Stimulated activated effector memory CD8-positive, alpha-beta T cell treated with anti-CD3 and anti-CD28 coated beads, Interleukin-12 subunit alpha, Interleukin-12 subunit beta, amount 100 ng/mL, for 72 hours (primary cell): ENCODE results near the gene DISP1.

Source experiments
- ATAC-seq: fragments of 150-1000 bp; cut with Tn5 transposase; 2 replicates; pipeline ENCODE4 v1.10.0; 2021
- DNase-seq, 2 donors: peaks; one replicate each; pipeline ENCODE4 v3.0.0; 2021 to 2022; ENCODE audit warnings: low spot score in 2 of 2
- H3K27ac Mint-ChIP-seq: one replicate; pipeline ENCODE4 v1.8.0; 2022; ENCODE audit warnings: mild to moderate bottlenecking, mixed read lengths
- H3K36me3 Mint-ChIP-seq: one replicate; pipeline ENCODE4 v1.8.0; 2022; ENCODE audit warnings: mild to moderate bottlenecking, mixed read lengths
- H3K4me1 Mint-ChIP-seq: one replicate; pipeline ENCODE4 v1.8.0; 2022; ENCODE audit warnings: mixed read lengths
- H3K4me3 Mint-ChIP-seq: one replicate; pipeline ENCODE4 v1.8.0; 2022; ENCODE audit warnings: mild to moderate bottlenecking, mixed read lengths
- H3K9me3 Mint-ChIP-seq: one replicate; pipeline ENCODE4 v1.8.0; 2022; ENCODE audit warnings: mixed read lengths

The DISP1 gene, protein sequence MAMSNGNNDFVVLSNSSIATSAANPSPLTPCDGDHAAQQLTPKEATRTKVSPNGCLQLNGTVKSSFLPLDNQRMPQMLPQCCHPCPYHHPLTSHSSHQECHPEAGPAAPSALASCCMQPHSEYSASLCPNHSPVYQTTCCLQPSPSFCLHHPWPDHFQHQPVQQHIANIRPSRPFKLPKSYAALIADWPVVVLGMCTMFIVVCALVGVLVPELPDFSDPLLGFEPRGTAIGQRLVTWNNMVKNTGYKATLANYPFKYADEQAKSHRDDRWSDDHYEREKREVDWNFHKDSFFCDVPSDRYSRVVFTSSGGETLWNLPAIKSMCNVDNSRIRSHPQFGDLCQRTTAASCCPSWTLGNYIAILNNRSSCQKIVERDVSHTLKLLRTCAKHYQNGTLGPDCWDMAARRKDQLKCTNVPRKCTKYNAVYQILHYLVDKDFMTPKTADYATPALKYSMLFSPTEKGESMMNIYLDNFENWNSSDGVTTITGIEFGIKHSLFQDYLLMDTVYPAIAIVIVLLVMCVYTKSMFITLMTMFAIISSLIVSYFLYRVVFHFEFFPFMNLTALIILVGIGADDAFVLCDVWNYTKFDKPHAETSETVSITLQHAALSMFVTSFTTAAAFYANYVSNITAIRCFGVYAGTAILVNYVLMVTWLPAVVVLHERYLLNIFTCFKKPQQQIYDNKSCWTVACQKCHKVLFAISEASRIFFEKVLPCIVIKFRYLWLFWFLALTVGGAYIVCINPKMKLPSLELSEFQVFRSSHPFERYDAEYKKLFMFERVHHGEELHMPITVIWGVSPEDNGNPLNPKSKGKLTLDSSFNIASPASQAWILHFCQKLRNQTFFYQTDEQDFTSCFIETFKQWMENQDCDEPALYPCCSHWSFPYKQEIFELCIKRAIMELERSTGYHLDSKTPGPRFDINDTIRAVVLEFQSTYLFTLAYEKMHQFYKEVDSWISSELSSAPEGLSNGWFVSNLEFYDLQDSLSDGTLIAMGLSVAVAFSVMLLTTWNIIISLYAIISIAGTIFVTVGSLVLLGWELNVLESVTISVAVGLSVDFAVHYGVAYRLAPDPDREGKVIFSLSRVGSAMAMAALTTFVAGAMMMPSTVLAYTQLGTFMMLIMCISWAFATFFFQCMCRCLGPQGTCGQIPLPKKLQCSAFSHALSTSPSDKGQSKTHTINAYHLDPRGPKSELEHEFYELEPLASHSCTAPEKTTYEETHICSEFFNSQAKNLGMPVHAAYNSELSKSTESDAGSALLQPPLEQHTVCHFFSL (N-terminal part only)

DNA sequence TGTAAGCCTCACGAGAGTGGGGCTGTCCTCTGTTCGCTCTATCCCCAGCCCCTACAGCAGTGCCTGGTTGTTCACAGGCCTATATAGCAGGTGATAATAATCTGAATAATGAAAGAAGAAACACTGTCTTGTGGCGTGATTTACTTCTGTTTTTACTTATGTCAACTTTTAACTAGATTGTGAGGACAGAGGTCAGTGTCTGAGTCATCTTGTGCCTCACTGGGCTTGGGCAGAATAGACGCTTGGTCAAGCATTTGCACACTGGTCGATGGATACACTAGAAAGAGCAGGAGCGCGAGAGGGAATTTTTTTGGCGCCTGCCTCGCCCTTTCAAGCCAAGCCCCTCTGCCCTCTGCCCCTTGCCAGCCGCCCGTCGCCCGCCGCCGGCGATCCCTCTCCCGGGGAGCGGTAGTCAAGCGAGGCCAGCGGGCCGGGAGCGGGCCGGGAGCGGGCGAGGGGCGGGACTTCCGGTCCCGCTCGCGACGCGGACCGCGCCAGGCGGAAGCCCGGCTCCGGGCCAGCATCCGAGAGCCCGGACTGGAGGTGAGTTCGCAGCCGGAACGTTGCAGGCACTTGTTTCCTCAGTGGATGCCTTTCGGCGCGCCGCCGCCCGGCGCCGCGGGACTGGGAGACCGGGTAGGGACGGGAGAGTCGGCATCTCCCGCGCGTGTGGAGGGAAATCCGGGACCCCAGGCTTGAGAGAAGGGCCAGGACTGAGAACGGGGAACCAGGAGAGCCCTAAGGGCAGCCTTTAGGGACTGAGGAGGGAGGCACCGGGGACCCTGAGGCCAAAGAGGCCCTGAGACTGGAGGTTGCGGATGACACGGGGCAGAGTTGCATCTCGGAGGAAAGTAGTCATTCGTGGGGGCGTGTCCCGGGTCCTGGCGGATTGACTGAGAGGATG lies at the start of gene DISP1:
TSS of gene DISP1 (plus strand) at position 504 of the 904 bp plus-strand sequence. CDS start 127,785 bp downstream, outside the sequence.
- Mint-ChIP-seq H3K36me3 (peaks cover 4% of the 10 kb centered on the region), H3K4me1 (peaks cover 22% of the 10 kb centered on the region), H3K27ac (peak within 1 kb of the TSS; percentile 97), H3K4me3 (peak within 1 kb of the TSS; percentile 91), H3K9me3 (peaks cover 3% of the 10 kb centered on the region)
- ATAC-seq: peak; percentile 94
- peak; percentile 56 to 84 for DNase-seq

DNA sequence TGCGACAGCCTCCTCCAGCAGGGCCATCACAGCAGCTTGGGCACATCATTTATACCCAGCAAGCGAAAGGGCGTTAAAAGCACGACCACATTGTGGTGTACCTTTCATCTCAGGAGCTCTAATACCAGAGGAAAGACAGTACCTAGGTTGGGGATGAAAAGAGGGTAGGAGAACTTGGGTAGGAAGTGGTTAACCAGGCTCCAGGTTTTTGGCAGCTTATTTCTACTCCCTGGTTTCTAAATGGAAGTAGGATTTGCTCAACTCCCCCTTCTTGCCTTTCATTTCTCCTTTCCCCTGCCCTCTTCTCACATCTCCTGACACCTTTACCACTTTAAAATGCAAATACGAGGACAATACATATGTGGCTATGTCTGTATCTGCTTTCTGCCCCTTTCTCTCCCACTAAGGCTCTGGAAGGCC lies 47.7 kb upstream of the DISP1 start:
- Mint-ChIP-seq H3K27ac (no peak overlapping the region), H3K36me3 (no peaks in the 10 kb centered on the region), H3K4me3 (no peak overlapping the region), H3K4me1 (no peaks in the 10 kb centered on the region), H3K9me3 (peaks cover 12% of the 10 kb centered on the region)
- ATAC-seq: no peak
- DNase-seq: no peak

DNA sequence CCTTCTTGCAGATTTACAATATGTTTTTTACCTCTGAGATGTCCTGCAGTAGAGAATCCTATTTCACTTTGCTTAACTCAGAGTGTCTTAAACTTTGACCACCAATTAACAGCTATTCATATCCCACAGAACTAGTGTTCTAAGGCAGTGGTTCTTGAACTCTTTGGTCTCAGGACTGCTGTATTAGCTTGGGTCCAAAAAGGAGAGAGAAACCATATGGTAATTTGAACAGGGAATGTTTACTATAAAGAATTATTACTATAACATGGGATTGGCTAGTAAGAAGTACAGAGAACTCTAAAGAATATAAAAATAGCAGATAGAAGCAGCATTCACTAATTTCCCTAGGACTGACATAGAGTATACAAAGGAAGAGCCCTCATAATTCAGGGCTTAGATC lies 46.2 kb upstream of the DISP1 start:
- Mint-ChIP-seq H3K27ac (no peak overlapping the region), H3K9me3 (peaks cover 11% of the 10 kb centered on the region), H3K4me3 (no peak overlapping the region), H3K4me1 (peaks cover 12% of the 10 kb centered on the region), H3K36me3 (no peaks in the 10 kb centered on the region)
- no peak for DNase-seq
- no peak for ATAC-seq

DNA sequence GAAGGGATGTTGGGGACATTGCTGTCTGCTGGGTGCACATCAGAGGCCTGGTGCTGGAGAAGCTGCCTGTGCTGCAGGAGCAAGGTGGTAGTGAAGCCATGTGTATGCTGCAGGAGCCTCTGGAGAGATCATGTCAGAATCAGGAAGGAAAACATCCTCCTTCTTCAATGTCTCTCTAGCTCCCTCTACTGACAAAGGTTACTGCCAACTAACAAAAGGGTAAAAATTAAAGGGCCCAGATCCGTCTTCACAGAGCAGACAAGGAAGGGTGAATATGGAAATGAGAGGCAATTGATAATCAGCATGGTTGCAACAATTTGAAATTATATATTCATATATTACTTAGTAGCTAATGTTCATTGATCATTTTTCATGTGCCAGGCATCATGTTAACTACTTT lies 45.7 kb upstream of the DISP1 start:
- no peak overlapping the region for H3K4me3 Mint-ChIP-seq
- H3K27ac Mint-ChIP-seq: no peak overlapping the region
- peaks cover 11% of the 10 kb centered on the region for H3K9me3 Mint-ChIP-seq
- no peaks in the 10 kb centered on the region for H3K36me3 Mint-ChIP-seq
- H3K4me1 Mint-ChIP-seq: peaks cover 12% of the 10 kb centered on the region
- no peak for DNase-seq
- no peak for ATAC-seq

DNA sequence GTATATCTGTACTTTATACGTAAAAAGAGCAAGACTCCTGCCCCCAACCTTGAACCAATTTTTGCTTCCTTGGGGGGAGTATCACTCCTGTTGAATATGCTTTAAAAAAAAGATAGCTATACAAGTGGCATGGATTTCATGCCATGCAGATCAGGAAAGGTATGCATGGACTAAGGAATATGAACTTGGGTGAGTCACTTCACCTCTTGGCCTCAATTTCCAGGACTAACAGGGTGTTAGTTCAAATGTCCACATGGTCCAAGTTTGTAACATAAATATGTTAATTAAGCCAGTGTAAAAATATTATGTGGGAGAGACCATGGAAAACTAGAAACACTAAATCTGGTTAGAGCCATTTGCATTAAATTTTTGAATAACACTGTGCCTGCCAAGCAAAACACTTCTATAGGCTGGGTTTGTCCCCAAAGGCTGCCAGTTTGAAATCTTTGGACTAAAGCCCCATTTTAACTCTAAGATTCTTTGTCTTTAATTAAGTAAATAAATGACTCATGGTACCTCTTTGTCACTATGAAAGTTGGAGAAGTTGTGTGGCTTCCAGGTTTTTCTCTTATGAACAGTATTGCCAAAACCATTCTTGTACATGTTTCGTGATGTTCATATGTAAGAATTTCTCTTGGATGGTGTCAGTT lies 44.7 kb upstream of the DISP1 start:
- Mint-ChIP-seq H3K4me3 (no peak overlapping the region), H3K36me3 (no peaks in the 10 kb centered on the region), H3K4me1 (peaks cover 12% of the 10 kb centered on the region), H3K9me3 (peaks cover 11% of the 10 kb centered on the region), H3K27ac (no peak overlapping the region)
- DNase-seq (no peak), ATAC-seq (no peak)

DNA sequence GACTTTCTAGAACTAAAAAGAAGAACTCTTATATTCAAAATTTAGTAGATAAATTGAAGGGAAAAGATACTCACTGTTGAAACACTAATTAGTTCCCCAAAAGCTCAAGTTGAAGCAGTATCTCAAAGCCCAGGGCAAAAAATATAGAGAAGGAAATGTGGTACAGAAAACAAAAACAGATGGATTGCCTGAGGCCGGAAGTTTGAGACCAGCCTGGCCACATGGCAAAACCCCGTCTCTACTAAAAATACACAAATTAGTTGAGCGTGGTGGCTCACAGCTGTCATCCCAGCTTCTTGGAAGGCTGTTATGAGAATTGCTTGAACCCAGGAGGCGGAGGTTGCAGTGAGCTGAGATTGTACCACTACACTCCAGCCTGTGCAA lies 41.9 kb upstream of the DISP1 start:
- ATAC-seq (peak; percentile 85), DNase-seq (no peak)
- Mint-ChIP-seq H3K4me1 (peaks cover 12% of the 10 kb centered on the region), H3K4me3 (peak overlapping the region; percentile 14), H3K36me3 (no peaks in the 10 kb centered on the region), H3K27ac (peak overlapping the region; percentile 58), H3K9me3 (peaks cover 10% of the 10 kb centered on the region)

DNA sequence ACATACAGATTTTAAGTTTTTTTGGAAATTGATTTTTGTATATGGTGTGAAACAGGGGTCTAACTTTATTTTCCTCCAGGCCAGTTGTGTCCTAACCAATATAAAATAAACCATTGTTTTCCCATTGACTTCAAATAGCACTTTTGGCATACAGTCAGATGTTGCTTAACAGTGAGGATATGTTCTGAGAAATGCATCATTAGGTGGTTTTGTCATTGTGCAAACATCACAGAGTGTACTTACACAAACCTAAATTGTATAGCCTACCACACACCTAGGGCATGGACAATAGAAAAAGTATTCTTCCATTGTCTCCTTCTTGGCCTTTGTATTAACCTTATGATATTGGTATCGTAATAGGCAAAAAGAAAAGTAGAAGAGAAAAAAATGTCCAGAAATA lies 37.4 kb upstream of the DISP1 start:
- DNase-seq: no peak
- no peaks in the 10 kb centered on the region for H3K9me3 Mint-ChIP-seq

DNA sequence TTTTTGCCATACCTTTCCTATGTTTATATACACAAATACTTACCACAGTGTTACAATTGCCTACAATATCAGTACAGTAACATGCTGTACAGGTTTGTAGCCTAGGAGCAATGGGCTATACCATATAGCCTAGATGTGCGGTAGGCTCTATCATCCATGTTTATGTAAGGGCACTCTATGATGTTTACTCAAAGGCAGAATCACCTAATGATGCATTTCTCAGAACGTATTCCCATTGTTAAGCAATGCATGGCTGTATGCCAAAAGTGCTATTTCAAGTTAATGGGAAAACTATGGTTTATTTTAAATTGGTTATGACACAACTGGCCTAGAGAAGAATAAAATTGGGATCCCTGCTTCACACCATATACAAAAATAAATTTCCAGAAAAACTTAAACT lies 36.9 kb upstream of the DISP1 start:
- H3K4me3 Mint-ChIP-seq: no peak overlapping the region
- ATAC-seq (no peak), DNase-seq (no peak)
- H3K36me3 Mint-ChIP-seq: no peaks in the 10 kb centered on the region
- H3K4me1 Mint-ChIP-seq: peaks cover 6% of the 10 kb centered on the region
- H3K9me3 Mint-ChIP-seq: no peaks in the 10 kb centered on the region
- H3K27ac Mint-ChIP-seq: no peak overlapping the region

More for the DNA sequence above, 37.4 kb upstream of the DISP1 start:
- no peak for ATAC-seq
- Mint-ChIP-seq H3K27ac (no peak overlapping the region), H3K4me1 (peaks cover 12% of the 10 kb centered on the region), H3K36me3 (no peaks in the 10 kb centered on the region), H3K4me3 (no peak overlapping the region)

DNA sequence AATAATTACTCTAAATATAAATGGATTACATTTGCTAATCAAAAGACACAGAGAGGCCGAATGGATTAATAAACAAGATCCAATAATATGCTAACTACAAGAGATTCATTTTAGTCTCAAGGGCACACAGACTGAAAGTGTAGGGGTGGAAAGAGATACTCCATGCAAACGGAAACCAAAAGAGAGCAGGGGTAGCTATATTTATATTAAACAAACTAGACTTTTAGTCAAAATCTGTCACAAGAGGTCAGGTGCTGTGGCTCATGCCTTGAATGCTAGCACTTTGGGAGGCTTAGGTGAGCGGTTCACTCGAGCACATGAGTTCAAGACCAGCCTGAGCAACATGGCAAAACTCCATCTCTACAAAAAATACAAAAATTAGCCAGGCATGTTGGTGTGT lies 33.6 kb upstream of the DISP1 start:
- DNase-seq: no peak
- ATAC-seq: no peak
- H3K27ac Mint-ChIP-seq: no peak overlapping the region
- H3K36me3 Mint-ChIP-seq: no peaks in the 10 kb centered on the region
- no peaks in the 10 kb centered on the region for H3K9me3 Mint-ChIP-seq
- H3K4me3 Mint-ChIP-seq: no peak overlapping the region
- H3K4me1 Mint-ChIP-seq: no peaks in the 10 kb centered on the region

DNA sequence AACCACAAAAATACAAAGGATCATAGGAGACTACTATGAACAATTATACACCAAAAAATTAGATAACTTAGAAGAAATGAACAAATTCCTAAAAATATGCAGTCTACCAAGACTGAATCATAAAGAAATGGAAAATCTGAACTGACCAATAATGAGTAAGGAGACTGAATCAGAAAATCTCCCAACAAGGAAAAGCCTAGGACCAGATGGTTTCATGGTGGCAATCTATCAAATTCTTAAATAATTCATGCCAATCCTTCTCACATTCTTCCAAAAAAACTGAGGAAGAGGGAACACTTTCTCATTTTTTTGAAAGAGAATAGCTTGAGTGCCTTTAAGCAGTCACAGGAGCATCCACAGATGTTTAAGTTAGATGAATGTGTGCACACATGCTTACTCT lies 31.8 kb upstream of the DISP1 start:
- Mint-ChIP-seq H3K4me3 (no peak overlapping the region), H3K36me3 (no peaks in the 10 kb centered on the region)

DNA sequence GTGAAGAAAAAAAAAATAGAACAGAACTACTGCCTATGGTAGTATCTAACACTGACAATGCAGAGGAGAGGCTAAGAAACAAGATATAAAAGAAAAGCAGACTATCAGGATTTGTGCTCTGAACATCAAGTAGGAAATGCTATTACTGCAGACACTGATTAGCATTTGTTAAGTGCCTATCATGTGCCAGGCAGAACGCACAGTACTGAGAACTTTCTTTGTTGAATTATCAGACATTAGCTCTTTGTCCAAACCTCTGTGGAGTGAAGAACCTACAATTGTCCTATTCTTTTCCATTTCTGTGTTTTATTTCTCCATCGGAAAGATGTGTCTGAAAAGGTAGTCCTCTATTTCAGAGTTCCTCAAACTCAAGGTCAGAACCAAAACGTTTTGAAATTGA lies 30.5 kb upstream of the DISP1 start:
- H3K27ac Mint-ChIP-seq: no peak overlapping the region
- H3K9me3 Mint-ChIP-seq: no peaks in the 10 kb centered on the region
- H3K4me3 Mint-ChIP-seq: no peak overlapping the region
- no peaks in the 10 kb centered on the region for H3K4me1 Mint-ChIP-seq
- no peak for ATAC-seq
- no peaks in the 10 kb centered on the region for H3K36me3 Mint-ChIP-seq
- no peak for DNase-seq

More for the DNA sequence above, 31.8 kb upstream of the DISP1 start:
- no peak overlapping the region for H3K27ac Mint-ChIP-seq
- H3K9me3 Mint-ChIP-seq: no peaks in the 10 kb centered on the region
- DNase-seq (no peak), ATAC-seq (no peak)
- no peaks in the 10 kb centered on the region for H3K4me1 Mint-ChIP-seq

DNA sequence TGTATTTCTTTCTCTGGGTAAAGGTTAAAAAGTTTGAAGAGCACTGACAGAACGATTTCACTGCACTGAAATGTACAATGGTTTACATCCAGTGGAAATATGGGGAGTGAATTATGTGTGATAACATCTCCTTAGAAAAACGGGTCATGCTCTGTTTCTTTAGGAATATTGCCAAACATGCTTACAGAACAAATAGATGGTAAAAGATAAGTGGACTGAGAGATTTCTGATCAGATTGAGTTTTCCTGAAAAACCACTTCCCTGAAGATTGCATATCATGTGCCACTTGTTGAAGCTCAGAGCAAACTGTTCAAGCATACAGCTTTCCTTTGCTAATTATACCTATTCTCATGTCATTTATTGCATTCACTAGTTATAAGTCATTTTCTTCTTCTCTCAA lies 29.9 kb upstream of the DISP1 start:
- no peak overlapping the region for H3K4me3 Mint-ChIP-seq
- ATAC-seq: no peak
- no peaks in the 10 kb centered on the region for H3K9me3 Mint-ChIP-seq
- peaks cover 2% of the 10 kb centered on the region for H3K4me1 Mint-ChIP-seq
- H3K27ac Mint-ChIP-seq: no peak overlapping the region
- H3K36me3 Mint-ChIP-seq: no peaks in the 10 kb centered on the region
- no peak for DNase-seq

DNA sequence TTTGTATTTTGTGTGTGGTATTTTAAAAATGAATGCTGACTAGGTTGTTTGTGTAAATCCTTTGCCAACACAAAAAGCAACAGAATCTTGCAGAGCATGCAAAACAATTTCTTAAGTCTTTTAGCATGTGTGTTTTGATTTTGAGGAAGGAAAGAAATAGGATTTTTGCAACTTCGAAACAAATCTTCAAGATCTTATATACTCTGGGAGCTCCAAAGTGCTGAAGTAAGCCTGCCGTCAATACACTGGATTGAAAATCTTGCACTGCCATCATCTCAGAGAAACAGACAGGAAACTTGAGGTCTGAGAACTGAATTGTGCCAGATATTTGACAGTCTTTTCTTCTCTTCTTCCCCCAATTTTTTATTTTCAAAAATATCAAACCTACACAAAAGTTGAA lies 29.3 kb upstream of the DISP1 start:
- no peak overlapping the region for H3K4me3 Mint-ChIP-seq
- no peak overlapping the region for H3K27ac Mint-ChIP-seq
- H3K36me3 Mint-ChIP-seq: no peaks in the 10 kb centered on the region
- DNase-seq: no peak
- no peak for ATAC-seq
- H3K4me1 Mint-ChIP-seq: peaks cover 8% of the 10 kb centered on the region
- H3K9me3 Mint-ChIP-seq: peaks cover 3% of the 10 kb centered on the region

DNA sequence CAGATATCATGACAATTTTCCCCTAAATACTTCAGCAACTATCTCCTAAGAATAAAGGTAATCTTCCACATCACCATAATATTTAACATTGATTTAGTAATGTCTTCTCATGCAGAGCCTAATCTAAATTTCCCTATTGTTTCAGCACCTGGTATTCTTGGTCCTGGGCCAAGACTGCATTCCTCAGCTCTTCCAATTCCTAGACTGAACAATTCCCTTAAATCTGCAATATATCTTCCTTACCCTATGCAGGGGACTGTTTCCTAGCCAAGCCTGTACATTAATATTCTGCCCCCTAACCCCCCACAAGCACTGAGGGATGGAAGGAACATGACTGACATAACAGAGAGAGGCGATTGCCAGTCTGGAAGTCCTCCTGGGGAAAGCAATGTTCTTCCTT lies 28.7 kb upstream of the DISP1 start:
- Mint-ChIP-seq H3K27ac (no peak overlapping the region), H3K9me3 (peaks cover 4% of the 10 kb centered on the region), H3K4me3 (no peak overlapping the region), H3K4me1 (peaks cover 11% of the 10 kb centered on the region), H3K36me3 (no peaks in the 10 kb centered on the region)
- no peak for ATAC-seq
- no peak for DNase-seq
